GM10847 (cell line): ENCODE data around the gene LMX1B.

Source experiments
- POLR2A ChIP-seq: IDR thresholded peaks from 2 replicates; pipeline ENCODE4 v1.6.1; 2011; ENCODE audit not compliant: insufficient read length; ENCODE audit errors: extremely low read depth

LMX1B gene

DNA sequence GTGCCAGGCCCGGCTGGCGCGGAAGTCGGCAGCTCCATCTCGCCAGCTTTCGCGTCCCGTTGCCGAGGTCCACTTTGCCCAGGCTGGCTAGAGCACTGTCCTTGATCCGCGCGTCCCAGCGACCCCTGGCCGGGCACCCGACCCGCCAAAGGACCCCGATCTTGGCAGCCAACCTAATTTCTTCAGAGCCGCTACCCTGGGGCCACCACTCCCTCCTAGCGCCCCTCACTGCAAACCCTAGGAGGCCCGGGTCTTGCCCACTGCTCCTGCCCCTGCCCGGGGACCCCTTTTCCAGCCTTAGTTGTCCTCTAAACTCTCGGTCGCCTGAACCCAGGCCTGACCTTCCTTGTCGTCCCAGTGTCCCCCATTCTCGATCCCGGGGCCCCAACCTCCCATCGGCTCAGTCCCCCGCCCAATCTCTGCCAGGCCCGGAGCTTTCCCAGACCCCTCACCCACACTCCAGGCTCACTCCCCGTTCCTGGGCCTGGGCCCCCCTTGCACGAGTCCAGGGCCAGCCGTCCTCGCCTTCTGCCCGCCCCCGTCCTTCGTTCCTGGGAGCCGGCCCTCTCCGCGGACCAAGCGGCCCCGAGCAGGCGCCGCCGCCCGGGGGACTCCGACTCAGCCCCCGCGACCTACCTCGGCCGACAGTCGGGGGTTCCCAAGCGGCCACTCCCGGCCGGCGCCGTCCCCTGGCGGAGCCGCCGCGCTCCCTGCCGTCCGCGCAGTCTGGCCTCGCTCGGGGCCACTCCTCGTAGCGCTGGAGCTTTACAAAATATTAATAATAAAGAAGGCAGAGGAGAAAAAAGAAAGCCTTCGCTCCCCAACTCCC is 701 bp upstream of the LMX1B start:
- TF ChIP-seq POLR2A = no peak

DNA sequence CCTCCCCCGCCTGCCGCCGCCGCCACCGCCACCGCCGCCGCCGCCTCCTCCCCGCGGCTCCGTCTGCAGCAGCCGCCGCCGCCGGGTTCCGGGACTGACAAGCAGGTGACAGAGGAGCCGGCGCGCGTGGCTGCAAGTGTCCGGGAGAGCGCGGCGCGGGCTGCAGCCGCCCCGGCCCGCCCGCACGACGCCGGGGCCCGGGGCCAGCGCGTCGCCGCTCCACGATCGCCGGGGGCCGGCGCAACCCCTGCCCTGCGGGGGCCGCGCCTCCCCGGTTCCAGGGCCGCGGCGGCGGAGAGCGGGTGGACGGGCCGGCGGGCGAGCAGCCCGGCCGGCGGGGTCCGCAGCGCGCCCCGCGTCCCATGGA is 343 bp downstream of the LMX1B start:
- TF ChIP-seq POLR2A = no peak

DNA sequence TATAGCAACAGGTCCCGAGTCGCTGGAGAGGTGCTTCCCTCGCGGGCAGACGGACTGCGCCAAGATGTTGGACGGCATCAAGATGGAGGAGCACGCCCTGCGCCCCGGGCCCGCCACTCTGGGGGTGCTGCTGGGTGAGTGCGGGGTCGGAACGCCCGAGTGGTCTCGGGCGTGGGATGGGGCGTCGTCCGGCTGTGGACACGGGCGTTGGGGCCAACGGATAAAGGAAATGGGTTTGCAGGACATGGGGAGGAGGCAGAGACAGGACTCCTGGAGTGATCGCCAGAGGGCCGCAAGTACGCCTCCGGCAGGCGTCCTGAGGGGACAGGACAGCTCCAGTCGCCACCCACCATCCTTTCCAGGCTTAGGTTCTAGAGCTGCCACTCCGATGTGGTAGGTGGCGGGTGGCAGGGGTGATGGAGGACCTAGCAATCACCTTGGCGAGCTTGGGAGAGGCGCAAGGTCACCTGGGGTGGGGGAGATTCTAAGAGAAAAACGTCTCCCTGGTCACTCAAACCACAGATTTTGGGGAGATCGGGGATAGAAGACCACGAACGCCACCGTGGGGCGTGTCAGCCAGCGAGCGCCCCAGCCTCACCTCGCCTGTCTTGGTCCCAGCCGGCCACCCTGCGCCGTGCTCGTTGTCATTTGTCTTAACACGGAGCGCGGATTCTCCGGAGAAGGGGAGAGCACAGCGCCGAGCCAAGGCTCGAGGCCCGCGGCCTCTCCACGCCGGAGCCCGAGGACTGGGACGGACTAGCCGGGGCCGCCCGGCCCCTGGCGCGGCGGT is 922 bp downstream of the LMX1B start:
- no peak for TF ChIP-seq POLR2A

DNA sequence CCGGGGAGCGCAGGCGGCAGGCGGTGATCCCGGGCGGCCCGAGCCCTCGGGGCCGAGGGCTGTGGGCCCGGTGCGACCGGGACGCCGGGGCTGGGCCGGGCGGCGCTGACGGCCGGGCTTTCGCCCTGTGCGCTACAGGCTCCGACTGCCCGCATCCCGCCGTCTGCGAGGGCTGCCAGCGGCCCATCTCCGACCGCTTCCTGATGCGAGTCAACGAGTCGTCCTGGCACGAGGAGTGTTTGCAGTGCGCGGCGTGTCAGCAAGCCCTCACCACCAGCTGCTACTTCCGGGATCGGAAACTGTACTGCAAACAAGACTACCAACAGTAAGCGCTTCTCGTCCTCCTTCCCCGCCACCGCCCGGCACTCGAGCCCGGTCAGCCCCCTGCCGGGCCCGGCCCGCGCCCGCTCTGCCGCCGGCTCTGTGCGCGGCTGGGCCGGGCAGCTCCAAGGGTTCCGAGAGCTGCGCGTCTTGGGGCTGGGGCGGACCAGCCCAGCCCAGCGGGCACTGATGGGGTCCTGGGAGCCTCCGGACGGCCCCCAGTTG is 1.6 kb downstream of the LMX1B start:
- TF ChIP-seq POLR2A = no peak

DNA sequence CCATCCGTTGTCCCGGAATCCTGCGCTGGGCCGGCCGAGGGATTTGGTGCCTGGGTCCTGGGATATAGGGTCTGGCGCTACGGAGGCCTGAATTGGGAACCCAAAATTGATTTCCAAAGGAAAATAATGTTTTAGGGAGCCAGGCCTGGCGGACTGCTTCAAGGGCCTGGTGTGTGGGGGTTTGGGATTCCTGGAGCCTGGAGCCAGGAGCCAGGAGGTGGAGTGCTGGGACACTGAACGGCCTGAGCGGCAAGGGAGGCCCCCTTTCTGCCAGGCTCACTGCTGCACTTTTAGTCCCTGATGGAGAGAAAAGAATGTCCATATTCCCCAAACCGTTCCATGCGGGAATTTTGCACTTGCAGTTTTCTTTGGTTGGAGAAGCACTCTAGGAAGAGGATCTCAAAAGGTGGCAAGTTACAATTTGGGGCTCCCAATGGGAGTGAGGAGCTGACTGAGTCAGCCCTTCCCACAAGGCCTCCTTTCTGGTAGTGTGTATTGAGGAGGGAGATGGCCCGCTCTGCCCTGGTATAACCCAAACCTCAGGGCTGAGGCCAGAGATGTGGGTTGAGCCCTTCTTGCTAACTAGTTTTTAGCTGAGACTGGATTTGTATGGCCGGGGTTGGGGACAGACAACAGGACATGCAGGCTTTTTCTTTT is 2.2 kb downstream of the LMX1B start:
- TF ChIP-seq POLR2A = no peak

DNA sequence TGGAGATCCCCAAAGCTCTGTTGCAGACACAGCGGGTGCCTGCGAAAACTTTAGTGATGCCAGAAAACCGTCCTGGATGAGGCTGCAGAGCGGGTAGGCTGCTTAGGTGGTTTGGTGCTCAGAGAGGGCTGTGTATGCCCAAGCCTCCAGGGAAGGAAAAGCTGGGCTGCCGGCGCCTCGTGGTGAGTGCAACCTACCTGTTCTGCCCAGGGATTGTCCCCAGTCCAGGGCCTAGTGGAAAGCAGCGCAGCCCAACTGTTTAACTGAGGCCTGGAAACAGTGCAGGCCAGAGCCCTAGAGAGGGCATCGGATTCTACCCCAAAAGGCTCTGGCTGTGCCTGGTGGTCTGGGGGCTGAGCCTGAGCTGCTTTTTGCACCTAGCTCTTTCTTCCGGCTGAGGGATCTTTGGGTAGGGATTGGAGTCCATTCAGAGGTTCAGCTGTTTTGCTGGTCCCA is 2.8 kb downstream of the LMX1B start:
- TF ChIP-seq POLR2A = no peak

DNA sequence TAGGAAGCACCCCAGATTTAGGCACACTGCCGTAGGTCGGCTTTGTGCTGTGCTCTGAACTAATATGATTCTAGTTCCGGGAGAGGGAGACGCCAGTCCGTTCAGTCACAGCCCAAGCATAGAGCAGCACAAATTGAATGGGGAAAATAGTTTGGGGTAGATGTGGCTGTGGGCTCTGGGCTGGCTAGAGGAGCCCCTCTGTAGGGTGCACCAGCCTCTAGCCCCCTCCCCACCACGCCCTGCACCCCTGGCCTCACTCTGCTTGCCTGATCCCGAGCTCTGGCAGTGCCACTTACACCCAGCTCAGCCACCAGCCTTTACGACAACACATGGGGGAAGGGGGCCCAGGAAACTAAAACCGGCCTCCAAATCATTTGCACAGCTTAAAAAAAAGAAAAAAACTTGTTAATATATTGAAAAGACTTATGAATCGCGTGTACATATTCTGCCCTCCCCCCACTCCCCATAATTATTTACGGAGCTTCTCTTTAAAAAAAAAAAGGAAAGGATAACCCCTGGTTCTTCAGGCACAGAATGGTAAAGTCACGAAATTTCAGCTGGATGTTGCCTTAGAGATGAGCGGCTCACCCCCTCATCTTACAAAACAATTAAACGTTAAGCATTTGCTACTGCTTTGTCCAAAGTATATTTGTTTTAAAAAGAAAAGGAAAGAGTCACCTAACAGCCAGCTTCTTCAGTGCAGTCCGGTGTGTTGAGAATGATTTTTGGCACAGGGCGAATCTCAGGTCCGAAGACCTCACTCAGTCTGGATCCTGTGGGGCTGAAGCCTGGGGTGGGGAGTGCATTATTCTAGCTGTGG is 3.5 kb downstream of the LMX1B start:
- TF ChIP-seq POLR2A = no peak

DNA sequence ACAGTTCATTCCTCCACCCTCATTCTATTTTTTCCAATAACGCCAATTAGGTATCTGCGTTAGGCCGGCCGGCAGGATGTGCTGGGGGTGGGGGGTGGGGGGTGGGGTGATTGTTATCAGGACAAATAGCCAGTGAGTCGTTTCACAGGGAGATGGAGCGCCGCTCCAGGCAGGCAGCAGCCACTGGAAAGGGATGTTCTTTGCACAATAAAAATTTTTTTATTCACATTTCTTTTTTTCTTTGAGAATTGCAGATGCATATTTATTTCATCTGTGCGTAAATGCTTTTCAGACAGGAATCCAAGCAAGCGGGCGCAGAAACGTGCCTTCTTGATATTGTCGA is 4.1 kb downstream of the LMX1B start:
- no peak for TF ChIP-seq POLR2A

DNA sequence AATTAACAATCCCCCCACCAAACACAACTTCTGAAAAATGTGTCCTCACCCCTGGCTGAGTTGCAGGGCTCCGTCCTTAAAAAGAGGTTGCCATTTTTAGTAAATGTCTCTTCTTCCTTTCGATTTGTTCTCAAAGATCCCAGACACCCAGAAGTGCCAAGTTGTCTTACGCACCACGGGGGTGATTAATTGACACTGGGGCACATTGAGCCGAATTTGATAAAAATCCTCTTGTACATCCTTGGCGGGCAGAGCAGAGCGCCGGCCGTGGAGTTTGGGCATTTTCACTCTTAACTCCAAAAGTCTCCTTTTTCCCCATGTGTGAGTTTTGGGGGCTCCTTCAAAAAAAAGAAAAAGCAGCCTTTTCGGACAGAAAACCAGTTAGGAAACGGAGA is 4.5 kb downstream of the LMX1B start:
- TF ChIP-seq POLR2A = no peak

DNA sequence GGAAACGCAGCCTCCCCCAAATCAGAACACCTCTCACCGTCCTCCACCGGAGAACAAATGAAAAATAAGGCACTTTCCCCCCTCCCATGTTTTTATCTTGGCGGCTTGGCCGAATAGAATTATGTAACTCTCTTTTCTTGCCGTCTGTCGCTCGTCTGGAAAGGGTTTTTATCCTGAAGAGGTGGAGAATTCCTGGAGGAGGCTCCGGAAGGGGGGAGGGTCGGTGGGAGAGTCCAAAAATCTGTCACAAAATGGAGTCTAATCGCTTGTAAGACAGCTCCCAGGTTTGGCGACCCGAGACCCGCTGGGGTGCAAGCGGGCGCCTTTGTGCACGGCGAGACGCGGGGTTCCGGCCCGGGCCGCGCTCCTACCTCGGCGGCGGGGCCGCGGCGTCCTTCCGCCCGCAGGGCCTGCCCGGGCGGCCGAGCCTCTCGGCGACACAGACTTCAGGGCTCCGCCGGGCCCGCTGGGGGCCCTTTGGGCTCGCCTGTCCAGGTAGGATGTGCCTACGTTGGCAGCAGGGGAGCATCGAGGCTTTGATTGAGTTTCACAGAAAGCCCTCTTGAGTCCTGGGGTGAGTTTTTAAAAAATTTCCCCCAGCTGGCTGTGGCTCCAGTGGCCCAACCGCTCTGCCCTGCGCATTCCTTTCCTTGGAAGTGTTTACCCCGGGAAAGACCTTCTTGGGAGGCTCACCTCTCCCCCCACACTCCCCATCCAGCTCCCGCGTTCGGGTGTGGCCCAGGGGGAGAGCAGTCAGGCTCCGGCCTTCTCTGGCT is 5.0 kb downstream of the LMX1B start:
- TF ChIP-seq POLR2A = no peak

DNA sequence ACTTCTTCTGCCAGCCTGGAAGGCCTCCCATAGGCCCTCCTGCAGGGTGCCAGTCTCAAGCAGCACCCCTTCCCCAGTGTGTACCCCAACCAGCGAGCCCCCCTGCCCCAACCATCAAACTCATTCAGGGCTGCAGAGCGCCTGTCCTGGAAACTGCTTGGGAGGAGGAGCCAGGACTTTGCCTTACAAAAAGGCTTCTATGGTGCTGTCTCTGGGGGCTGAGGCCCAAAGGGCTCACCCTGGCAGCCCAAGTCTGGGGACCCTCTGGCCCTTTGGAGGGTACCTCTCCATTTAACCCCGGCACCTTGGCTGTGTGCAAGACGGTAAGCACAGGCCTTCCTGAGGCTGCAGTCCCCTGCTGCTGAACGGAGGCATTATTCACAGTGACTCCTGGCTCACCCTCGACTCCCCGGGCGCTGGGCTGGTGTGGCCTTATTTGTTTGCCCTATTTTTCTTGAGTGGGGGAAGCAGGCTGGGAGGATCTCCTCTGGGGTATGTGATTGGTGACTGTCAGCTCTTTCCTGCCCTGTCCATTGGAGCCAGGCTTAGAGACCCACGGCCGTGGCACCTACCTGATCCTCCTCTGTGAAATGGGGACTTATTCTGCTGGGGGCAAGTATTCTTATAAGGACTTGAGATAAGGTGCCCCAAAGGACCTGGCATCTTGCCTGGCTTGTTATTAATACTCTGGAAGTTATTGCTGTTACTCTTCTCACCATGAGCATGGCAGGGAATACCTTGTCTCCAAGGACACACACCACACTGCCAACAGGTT is 5.8 kb downstream of the LMX1B start:
- TF ChIP-seq POLR2A = no peak

DNA sequence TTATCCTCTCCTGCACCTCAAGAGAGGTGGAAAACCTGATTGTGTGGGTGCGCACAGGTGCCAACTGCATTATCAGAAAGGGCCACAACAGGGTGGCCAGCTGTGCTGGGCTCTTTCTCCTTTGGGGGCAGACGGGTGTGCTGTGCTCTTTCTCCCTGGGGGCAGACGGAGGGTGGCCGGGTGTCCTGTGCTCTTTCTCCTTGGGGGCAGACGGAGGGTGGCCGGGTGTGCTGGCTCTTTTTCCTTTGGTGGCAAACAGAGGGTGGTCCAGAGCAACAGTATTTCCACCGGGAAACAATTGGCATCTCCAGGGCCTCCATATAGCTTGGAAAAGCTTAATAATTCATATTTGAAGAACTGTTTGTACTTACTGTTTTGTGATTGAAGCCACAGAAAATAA is 6.8 kb downstream of the LMX1B start:
- TF ChIP-seq POLR2A = no peak
